Stimulated activated CD4-positive, alpha-beta T cell treated with anti-CD3 and anti-CD28 coated beads, Interleukin-15, amount 100 ng/mL, for 48 hours (primary cell): ENCODE data around the gene GSK3B.
"Not testable (repeated sequence)": the region's sequence is repeated elsewhere in the genome, so short reads cannot be mapped to it uniquely, and the experiment has no call there.

Experiments
- DNase-seq, 2 donors: peaks; one replicate each; pipeline ENCODE4 v3.0.0-alpha.2; 2020; ENCODE audit warnings: low read depth in 2 of 2

Gene GSK3B

DNA sequence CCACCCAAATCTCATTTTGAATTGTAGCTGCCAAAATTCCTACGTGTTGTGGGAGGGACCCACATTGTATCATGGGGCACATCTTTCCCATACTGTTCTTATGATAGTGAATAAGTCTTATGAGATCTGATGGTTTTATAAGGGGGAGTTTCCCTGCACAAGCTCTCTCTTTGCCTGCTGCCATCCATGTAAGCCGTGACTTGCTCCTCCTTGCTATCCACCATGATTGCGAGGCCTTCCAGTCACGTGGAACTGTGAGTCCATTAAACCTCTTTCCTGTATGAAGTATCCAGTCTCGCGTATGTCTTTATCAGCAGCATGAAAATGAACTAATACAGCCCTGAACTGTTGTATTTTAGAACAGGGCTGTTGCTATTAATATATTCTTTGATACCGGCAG lies 40.6 kb downstream of the GSK3B start:
- DNase-seq, result not testable (repeated sequence)

DNA sequence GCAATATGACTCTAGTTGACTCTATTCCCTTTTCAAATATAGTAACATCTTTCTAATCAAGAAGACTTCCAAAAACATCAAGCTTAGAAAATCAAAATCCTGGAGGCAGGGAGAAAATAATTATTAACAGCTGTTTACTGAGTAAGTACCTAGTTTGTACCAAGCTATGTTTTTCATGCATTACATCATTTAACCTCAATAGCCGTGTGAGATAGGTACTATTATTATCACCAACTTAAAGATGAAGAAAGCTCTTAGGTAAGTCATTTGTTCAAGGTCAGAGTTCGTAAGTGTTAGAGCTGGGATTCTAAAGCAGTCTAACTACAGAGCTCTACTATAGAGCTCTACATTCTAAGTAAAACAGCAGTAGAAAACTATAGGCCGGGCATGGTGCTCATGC lies 41.6 kb downstream of the GSK3B start:
- DNase-seq, result no peak

DNA sequence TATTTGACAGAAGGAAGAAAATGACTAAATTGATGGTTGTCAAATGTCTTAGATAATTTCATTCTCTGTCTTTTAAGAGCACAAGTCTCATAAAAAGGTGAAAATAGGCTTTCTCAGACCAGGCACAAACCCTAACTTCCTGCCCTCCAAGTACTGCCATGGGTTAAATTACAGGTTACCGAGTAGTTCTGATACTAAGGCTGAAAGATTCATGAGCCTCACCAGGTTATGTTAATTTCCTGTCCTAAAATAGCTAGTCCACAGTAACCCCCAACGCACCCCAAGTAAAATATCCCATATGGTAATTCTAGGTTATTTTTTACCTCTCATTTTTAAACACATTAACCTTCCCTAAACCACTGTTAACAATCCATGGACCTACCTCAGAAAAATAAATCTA lies 42.0 kb downstream of the GSK3B start:
- DNase-seq, result no peak

DNA sequence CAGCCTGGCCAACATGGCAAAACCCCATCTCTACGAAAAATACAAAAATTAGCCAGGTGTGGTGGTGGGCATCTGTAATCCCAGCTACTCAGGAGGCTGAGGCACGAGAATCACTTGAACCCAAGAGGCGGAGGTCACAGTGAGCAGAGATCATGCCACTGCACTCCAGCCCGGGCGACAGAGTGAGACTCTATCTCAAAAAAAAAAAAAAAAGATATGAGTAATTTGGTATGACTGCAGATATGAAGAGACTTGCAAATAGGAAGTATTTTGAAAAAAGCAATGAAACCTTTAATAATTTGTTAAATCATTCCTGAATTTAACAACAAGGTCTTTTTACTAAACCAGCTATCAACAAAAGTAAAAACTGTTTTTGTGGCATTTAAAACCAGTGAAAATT lies 42.7 kb downstream of the GSK3B start:
- not testable (repeated sequence) for DNase-seq

DNA sequence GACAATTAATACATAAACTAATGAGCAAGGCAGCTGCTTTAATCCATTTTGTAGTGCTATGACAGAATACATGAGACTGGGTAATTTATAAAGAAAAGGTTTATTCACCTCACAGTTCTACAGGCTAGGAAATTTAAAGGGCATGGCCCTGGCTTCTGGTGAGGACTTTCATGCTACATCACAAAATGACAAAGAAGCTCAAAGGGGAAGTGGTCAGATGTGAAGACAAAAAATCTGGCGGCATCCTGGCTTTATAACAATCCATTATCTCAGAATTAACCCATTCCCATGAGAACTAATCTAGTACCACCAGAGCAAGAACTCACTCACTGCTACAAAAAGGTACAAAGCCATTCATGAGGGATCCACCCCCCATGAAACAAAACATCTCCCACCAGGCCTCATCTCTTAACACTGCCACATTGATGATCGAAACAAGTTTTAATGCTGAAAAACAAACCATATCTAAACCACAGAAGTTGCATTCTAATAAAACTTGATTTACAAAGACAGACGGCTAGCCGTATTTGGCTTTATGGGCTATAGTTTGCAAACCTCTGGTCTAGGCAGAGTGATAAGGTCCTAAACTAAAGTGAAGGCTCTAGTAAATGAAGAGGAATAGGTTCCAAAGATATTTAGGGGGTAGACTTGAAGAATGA lies 44.2 kb downstream of the GSK3B start:
- DNase-seq, result no peak

DNA sequence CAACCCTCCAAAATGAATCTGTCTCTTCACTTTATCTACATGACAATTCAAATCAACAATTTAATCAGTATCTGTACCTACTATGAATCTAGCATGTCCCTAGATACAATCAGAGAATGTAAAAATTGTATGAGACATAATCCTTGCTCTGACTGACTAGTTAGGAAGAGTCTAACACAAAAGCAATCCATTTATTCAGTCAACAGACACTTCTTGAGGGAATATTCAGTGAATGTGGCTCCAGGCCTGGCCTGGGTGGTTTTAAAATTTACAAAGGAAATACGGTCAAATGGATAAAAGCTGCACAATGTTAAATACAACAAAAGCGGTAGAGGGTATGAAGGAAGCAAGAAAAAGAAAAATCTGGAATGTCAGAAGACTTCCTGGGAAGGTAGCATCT lies 45.2 kb downstream of the GSK3B start:
- no peak for DNase-seq

DNA sequence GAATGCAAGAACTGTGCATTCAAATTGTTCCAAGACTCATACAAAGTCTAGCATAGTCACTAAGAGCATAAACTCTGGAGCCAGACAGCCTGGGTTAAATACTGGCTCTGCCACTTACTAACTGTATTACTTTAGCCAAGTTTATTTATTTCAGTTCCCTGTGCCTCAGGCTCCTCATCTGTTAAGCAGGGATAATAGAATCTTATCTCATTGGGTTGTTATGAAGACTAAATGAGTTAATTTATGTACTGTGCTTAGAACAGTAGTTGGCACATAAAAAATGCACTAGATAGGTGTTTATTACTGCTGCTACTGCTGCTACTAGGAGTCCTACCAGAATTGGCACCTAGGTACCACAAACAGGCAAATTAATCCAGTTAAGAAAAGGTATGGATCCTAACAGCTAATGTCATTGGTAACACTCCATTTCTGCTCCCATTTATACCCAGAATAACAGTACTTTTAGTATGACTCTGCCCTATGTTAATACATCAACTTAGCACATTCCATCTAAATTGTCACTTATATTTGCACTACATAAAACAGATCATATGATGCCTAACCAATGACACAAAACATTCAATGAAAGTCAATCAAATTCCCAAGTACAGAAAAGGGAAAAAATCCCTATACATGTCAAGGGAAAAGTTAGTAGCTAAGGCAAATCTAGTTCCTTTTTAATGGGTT lies 45.7 kb downstream of the GSK3B start:
- DNase-seq, result no peak

DNA sequence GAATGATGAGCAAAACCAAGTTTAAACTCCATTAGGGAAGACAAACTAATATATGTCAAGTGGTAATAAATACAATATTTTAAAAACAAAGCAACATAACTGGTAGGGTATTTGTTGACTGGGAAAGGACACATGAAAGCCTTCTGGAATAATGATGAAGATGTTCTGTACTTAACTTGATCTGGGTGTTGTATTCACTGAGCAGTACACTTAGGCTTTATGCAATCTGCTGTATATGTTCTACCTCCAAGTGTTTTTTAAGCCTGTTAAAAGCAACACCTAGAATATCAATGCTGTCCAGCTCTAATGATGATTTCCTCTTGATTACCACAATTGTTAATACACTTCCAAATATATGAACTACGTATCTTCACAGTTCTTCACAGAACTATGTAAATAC lies 46.6 kb downstream of the GSK3B start:
- DNase-seq, result no peak

DNA sequence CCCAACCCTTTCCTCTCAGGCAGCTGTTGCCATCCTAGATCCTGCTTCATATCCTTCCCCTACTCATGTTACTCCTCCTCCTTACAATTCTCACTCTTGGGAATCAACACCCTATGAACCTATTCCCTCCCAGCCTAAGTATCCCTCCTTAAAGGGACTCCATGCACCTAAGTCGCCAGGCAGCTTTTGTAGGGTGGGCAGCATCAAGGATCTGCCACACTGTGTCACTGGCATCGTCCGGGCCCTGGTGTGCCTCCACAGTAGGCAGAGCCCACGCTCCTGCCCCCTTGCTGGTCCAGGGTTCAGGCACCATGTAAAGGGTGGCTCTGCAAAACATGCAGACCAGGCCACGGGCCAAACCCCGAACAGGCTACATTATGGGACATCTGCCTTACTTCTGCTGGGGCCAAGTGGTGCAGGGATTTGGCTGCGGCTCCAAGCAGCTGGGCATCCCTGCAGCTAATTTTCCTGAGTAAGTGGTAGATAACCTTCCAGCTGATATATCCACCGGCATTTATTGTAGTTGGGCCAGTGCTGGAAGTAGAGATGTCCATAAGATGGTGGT lies 53.4 kb downstream of the GSK3B start:
- no peak for DNase-seq

DNA sequence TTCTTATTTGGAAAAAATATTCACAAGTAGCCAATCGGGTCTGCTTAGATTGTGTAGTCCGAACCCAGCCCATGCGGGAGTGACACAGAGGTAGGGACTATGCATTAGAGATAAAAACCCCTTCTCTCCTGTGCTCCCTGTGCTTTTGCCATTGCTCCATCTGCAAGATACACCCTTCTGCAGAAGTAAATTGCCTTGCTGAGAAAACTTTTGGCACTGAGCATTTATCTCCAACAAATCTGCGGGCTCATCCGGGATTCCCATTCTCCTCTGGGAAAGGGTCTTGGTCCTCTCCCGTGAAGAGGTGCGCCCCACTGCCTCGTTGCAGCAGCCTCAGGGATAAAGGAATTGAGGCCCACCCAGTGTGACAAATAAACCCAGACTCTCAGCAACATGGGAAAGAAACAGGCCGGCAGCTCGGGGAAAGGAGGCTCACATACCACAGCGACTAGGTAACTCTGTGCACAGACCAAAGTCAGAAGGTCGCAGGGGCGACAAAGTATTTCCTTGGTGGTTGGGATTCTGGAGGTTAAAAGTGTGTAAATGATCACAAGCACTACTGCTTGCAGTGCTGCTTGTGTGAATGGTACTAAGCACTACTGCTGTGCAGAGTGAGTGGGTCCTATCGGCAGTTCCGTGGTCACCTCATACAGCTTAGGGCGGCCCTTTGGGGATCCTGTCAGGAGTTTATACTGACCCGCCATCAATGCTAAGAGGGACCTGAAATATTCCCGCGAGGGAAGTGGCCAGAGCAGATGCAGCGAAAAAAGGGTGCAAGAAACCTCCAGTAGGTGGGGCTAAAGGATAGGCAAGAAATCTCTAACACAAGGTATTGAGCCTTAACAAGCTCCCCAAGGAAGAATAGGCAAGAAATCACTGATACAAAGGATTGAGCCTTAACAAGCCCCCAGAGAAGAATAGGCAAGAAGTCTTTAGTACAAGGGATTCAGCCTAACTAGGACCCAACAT lies 54.3 kb downstream of the GSK3B start:
- DNase-seq, result no peak

DNA sequence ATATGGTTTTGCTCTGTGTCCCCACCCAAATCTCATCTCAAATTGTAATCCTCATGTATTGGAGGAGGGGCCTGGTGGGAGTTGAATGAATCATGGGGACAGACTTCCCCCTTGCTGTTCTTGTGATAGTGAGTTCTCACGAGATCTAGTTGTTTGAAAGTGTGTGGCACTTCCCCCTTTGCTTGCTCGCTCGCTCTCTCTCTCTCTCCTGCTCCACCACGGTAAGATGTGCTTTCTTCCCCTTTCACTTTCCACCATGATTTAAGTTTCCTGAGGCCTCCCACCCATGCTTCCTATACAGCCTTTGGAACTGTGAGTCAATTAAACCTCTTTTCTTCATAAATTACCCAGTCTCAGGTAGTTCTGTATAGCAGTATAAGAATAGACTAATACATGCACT lies 60.7 kb downstream of the GSK3B start:
- no peak for DNase-seq

DNA sequence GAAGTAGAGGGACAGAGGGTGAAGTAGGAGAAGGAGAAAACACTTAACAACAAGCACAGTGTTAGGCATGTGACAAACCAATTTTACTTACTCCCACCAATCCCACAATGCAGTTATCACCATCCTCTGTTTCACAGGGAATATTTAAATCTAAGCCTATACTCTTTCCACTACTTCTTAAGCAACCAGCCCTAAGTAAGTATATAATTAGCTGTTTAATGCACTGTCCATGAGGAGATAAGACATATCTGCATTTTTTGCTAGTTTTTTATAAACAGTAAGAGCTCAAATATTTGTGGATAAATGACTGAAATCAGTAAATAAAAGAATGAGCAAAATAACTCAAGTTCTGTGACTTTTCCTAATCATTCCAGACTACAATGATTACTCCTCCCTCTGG lies 62.7 kb downstream of the GSK3B start:
- DNase-seq, result no peak

DNA sequence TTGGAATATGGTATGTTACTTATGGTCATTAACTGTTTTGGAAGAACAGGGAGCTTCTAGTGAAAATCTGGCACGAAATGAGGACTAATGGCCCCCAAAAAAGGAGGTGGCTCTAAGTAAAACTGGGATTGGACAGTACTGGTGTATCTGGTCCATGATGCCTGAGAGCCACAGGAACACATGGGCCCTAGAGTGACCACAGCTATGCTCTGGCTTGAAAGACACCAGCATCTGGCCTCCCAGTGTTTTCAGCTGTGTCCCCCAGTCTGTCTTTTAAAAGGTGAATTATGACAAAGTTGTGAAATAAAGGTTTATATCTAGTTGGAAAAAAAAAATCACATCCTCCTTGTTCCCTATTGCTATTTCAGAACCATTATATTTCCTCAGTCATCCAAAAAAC lies 64.5 kb downstream of the GSK3B start:
- DNase-seq, result no peak

DNA sequence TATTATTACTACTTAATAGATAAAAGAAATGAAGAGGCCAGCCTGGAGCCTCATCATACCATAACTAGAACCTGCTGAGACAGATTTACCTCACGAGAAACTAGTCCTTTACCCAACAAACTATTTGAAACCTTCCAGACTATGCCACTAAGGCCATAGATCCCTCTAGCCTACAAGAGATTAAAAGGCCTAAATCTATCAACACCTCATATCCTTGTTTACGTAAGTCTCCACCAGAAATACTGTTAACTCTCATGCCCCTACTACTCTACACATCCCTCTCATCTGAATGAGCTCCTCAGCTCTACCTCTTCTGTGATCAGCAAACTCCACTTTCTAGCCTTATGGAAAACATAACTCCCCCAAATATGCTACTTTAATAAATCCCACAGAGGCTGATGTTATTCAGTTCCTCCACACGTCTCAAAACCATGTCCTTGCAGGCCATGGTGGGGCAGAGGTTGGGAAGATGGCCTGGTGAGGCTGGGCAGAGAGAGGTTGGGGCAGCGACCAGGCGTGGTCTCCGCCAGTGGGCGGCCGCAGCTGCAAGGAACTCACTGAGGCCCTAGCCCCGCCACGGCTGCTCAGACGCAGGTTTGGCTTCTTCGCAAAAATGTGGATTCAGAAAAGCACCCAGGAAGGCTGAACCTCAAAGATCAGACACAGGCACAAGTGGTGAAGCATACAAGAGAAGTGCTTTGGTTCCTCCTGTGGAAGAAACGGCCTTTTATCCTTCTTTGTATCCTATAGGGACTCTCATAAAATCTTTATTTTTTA lies 65.8 kb downstream of the GSK3B start:
- no peak for DNase-seq

DNA sequence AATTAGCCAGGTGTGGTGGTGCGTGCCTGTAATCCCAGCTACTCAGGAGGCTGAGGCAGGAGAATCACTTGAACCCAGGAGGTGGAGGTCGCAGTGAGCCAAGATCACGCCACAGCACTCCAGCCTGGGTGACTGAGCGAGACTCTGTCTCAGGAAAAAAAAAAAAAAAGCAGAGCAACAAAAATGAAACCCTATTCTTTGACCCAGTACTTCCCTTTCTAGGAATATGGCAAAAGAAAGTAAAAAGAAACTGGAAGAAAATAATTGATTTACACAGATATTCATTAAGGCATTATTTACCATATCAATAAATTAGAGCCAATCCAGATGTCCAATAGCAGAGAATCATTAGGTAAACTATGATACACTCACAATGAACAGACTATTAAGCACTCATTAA lies 67.0 kb downstream of the GSK3B start:
- DNase-seq, result no peak

DNA sequence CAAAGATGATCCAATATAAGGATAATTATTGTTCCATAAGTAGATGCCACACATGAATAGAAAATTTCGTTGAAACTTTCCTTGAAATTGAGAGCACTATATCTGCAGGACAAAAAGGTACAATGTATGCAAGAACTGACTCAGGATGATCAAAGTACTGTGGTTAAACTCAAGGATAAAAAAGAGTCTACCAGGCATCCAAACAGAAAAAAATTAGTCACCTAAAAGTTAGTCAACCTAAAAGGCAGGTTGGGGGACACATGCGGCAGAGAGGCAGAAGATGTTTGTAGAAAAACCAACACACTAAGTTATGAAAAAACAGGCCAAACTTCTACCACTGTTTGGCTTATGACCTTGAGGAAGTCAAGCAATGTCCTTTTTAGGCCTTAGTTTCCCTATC lies 68.7 kb downstream of the GSK3B start:
- DNase-seq, result no peak

DNA sequence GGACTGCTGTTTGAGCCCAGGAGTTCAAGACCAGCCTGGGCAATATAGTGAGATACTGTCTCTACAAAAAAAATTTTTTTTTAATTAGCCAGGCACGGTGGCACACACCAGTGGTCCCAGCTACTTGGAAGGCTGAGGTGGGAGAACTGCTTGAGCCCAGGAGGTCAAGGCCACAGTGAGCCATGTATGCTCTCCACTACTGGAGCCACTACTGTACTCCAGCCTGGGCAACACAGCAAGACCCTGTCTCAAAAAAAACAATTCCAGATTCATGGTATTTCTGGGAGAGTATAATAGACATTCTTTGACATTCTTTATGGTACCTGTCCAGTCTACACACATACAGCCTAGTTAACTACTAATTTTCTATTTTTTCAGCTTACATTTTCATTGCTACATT lies 70.1 kb downstream of the GSK3B start:
- no peak for DNase-seq

DNA sequence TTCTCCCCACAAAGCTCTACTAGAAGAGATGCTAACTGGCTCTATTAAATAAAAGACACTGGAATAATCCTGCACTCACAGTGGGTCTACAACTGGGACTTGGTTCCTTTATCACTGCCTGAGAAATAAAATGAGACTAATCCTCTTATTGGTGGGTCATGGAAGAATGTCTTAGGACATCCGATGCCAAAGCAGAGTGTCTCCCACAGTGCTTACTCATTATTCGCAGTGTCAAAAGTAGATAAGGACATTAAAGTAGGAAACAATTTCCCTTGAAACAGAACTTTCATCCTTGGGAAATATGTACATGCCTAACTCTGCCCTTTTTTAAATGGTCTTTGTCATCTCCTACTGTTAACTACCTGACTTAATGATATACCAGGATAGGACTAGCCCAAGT lies 71.5 kb downstream of the GSK3B start:
- no peak for DNase-seq

DNA sequence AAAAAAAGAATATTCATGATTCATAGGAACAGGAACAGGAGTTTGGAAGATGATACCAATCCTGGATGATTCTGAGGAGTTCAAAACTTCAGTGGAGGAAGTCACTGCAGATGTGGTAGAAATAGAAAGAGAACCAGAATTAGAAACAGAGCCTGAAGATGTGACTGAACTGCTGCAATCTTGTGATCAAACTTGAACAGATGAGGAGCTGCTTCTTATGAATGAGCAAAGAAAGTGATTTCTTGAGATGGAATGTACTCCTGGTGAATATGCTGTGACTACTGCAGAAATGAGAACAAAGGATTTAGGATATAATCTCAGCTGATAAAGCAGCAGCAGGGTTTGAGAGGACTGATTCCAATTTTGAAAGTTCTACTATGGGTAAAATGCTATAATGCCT lies 72.7 kb downstream of the GSK3B start:
- DNase-seq, result no peak

DNA sequence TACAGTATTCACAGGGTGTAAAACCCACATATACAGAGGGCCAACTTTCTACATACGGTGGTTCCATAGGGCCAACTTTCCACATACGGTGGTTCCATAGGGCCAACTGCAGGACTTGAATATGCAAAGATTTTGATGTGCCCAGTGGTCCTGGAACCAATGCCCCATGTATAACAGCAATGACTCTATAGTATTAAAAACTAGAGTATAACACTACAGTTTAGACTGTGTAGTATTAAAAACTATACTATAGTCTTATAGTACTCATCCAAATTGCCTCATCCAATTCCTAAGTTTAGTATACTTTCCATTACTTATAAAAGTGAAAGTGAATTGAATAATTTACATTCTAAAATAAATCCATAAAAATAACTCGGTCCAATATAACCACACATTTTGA lies 75.9 kb downstream of the GSK3B start:
- no peak for DNase-seq

DNA sequence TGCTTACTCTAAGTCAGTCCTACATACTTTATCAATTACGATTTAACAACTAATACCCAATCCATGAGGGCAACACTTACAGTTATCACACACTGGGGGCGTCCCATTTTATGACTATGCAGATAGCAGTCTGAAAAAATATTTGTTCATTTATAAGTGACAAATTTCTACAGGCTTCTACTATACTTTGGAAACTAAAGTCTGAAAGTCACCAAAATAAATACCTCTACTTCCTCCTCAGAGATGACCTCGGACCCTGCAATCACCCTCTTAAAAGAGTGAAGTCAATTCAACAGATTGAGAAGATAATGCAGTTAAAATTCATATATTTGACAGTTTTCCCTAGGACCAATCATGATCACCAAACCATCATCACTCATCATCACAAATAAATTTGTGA lies 76.6 kb downstream of the GSK3B start:
- no peak for DNase-seq

DNA sequence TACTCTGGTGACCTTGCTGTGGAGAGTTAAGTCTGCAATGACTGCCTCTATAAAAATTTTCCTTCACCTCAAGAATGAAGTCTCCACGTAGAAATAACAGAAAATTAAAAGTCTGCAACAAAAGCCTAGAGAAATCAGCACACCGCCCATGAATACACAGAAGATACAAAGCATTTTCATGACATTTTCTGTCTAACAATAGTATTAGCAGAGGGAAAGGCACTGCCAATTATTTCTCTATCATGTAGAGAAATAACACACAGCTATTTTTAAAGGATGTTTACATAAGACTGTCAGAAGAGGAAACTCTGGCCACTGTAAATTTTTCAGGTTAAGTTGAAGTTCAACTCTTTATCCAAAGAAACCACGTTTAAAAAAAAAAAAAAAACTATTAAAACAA lies 80.8 kb downstream of the GSK3B start:
- no peak for DNase-seq
